Coronary artery (tissue), 2 donors: ENCODE results near the gene PPAN.

Experiments
- DNase-seq: peaks from one replicate; pipeline ENCODE4 v3.0.0-alpha.2; 2017; ENCODE audit warnings: low spot score
- H3K27ac ChIP-seq, 2 donors: fragments of 200-600 bp; sonication (generic); one replicate each; pipeline ENCODE4 v1.5.1; 2016 to 2019
- H3K4me3 ChIP-seq: fragments of 200-600 bp; sonication (generic); 2 replicates; pipeline ENCODE4 v1.5.1; 2016; ENCODE audit warnings: mild to moderate bottlenecking, moderate library complexity
- TF ChIP-seq, protein P1 (sequence below): fragments of 200-600 bp; sonication (generic); IDR thresholded peaks from one replicate; pipeline ENCODE4 v1.5.1; 2019; ENCODE audit warnings: antibody characterized with exemption

Gene PPAN

GRCh38 chr19:10092648-10093294 lies 13.4 kb upstream of the PPAN start:
- no peak overlapping the region for H3K4me3 ChIP-seq
- no peak overlapping the region for H3K27ac ChIP-seq
- TF ChIP-seq, protein P1, sequence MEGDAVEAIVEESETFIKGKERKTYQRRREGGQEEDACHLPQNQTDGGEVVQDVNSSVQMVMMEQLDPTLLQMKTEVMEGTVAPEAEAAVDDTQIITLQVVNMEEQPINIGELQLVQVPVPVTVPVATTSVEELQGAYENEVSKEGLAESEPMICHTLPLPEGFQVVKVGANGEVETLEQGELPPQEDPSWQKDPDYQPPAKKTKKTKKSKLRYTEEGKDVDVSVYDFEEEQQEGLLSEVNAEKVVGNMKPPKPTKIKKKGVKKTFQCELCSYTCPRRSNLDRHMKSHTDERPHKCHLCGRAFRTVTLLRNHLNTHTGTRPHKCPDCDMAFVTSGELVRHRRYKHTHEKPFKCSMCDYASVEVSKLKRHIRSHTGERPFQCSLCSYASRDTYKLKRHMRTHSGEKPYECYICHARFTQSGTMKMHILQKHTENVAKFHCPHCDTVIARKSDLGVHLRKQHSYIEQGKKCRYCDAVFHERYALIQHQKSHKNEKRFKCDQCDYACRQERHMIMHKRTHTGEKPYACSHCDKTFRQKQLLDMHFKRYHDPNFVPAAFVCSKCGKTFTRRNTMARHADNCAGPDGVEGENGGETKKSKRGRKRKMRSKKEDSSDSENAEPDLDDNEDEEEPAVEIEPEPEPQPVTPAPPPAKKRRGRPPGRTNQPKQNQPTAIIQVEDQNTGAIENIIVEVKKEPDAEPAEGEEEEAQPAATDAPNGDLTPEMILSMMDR, result no peak
- no peak for DNase-seq

DNA sequence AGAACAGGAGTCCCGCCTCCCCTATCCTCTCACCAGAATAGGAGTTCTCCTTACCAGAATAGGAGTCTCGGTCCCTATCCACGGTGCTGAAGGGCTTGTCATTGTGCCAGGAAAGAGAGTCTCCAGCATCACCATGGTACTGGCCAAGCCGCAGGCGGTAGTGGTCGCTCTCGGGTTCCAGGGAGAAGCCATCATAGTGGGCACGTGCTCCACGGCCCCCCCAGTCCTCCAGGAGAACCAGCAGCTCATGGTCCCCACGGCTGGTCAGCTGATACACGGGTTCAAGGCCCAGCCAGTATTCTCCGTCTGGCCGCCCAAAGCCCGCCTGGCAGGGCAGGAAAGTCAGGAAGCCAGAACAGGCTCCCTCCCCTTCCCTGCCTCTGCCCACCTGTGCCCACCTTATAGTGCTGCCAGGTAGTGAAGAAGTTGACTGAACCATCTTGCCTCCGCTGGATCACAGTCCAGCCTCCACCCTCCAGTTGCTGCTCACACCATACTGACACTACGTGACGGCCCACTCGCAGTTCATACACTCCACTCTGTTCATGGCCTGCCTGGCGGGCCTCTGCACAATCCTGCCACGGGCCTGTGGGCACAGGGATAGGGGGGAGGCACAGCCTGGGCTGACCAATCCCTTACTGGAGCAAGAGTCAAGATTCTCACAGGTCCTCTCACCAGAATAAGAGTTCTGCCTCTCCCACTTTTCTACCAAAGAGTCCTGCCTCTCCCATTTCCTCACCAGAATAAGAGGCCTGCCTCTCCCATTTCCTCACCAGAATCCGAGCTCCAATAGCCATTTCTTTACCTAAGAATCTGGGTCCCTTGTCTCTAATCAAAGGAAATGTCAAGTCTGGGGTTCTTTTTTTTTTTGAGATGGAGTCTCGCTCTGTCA lies 12.6 kb upstream of the PPAN start:
- TF ChIP-seq, protein P1, result no peak
- Histone ChIP-seq H3K27ac (no peak overlapping the region), H3K4me3 (no peak overlapping the region)
- no peak for DNase-seq

- TF ChIP-seq, protein P1, result no peak
- no peak for DNase-seq
- peak overlapping the region; percentile 78 to 83 for H3K27ac ChIP-seq
- peak overlapping the region; percentile 83 for H3K4me3 ChIP-seq
Observed at GRCh38 chr19:10095622-10095947, 10.6 kb upstream of the PPAN start.

- TF ChIP-seq, protein P1, result no peak
- peak; percentile 88 for DNase-seq
- Histone ChIP-seq H3K27ac (peak overlapping the region; percentile 78 to 83), H3K4me3 (peak overlapping the region; percentile 83)
Observed at GRCh38 chr19:10095948-10096614, 10.1 kb upstream of the PPAN start.

GRCh38 chr19:10096615-10096963 lies 9.6 kb upstream of the PPAN start:
- TF ChIP-seq, protein P1, result no peak
- peak; percentile 74 for DNase-seq
- Histone ChIP-seq H3K27ac (peak overlapping the region; percentile 39 to 83), H3K4me3 (peak overlapping the region; percentile 83)

- TF ChIP-seq, protein P1, result no peak
- no peak for DNase-seq
Observed at GRCh38 chr19:10100163-10100785, 5.9 kb upstream of the PPAN start.

More at GRCh38 chr19:10100163-10100785, 5.9 kb upstream of the PPAN start:
- no peak overlapping the region for H3K4me3 ChIP-seq
- no peak overlapping the region for H3K27ac ChIP-seq
